Posterior cingulate gyrus (tissue), 11 donors: ENCODE measurements around the gene UPK3A.

Experiments
- DNase-seq, 10 donors: peaks; one replicate each; pipeline versions ENCODE4 v3.0.0 to v3.0.0-alpha.2; 2020 to 2021; ENCODE audit warnings: mixed read lengths in 3 of 10
- intact Hi-C: fragments of 100-400 bp; cut with DNase I; formaldehyde crosslinking; loops from one replicate; pipeline ENCODE4 v1.15.1; 2023

Gene UPK3A

GRCh38 chr22:45344334-45344733 lies 59.6 kb downstream of the UPK3A start:
- intact Hi-C loops: no loop called here
- no peak for DNase-seq
